ENCODE results near the gene CAPN9.

The CAPN9 gene

GRCh38 chr1:230816018-230816417, 68.8 kb downstream of the CAPN9 start:
- DNase-seq (ENCODE audit: extremely low read depth, low read depth): no peak
- no peak overlapping the region for H3K4me3 ChIP-seq (replicated peaks; ENCODE audit: low read depth, low read length)
- TF ChIP-seq CTCF (IDR thresholded peaks at IDR 0.05; ENCODE audit: low read depth, low read length, missing control alignments): no peak

GRCh38 chr1:230818367-230818766, 71.2 kb downstream of the CAPN9 start:
- no peak for TF ChIP-seq CTCF (IDR thresholded peaks at IDR 0.05; ENCODE audit: low read depth, low read length, missing control alignments)
- DNase-seq (ENCODE audit: extremely low read depth, low read depth): no peak

GRCh38 chr1:230818901-230819300, 71.7 kb downstream of the CAPN9 start:
- no peak overlapping the region for H3K4me3 ChIP-seq (replicated peaks; ENCODE audit: low read depth, low read length)
- DNase-seq (ENCODE audit: extremely low read depth, low read depth): no peak
- TF ChIP-seq CTCF (IDR thresholded peaks at IDR 0.05; ENCODE audit: low read depth, low read length, missing control alignments): no peak

More at GRCh38 chr1:230818367-230818766, 71.2 kb downstream of the CAPN9 start:
- no peak overlapping the region for H3K4me3 ChIP-seq (replicated peaks; ENCODE audit: low read depth, low read length)

- TF ChIP-seq CTCF (IDR thresholded peaks at IDR 0.05; ENCODE audit: low read depth, low read length, missing control alignments): no peak
- no peak for DNase-seq (ENCODE audit: extremely low read depth, low read depth)
- H3K4me3 ChIP-seq (replicated peaks; ENCODE audit: low read depth, low read length): no peak overlapping the region
Measured at GRCh38 chr1:230819976-230820375, 72.8 kb downstream of the CAPN9 start.

- TF ChIP-seq CTCF (IDR thresholded peaks at IDR 0.05; ENCODE audit: low read depth, low read length, missing control alignments): no peak
- H3K4me3 ChIP-seq (replicated peaks; ENCODE audit: low read depth, low read length): no peak overlapping the region
- DNase-seq (ENCODE audit: extremely low read depth, low read depth): no peak
Measured at GRCh38 chr1:230820568-230820967, 73.4 kb downstream of the CAPN9 start.

GRCh38 chr1:230821346-230821745, 74.2 kb downstream of the CAPN9 start:
- DNase-seq (ENCODE audit: extremely low read depth, low read depth): no peak

More at GRCh38 chr1:230821346-230821745, 74.2 kb downstream of the CAPN9 start:
- TF ChIP-seq CTCF (IDR thresholded peaks at IDR 0.05; ENCODE audit: low read depth, low read length, missing control alignments): no peak
- H3K4me3 ChIP-seq (replicated peaks; ENCODE audit: low read depth, low read length): no peak overlapping the region

Data from HFF-Myc (cell line).